PFSK-1 (cell line): ENCODE results near the gene SLC39A10.

Source experiments
- POLR2AphosphoS5 ChIP-seq: IDR thresholded peaks from 2 replicates; pipeline ENCODE4 v1.6.1; 2012; ENCODE audit warnings: low read depth, mild to moderate bottlenecking, control low read depth, low read length, moderate library complexity
- SIN3A ChIP-seq: IDR thresholded peaks from 2 replicates; pipeline ENCODE4 v1.6.1; 2012; ENCODE audit warnings: mild to moderate bottlenecking, low read length, moderate library complexity, borderline replicate concordance; ENCODE audit not compliant: insufficient read depth
- TAF1 ChIP-seq: IDR thresholded peaks from 2 replicates; pipeline ENCODE4 v1.6.1; 2012; ENCODE audit warnings: low read length, control low read depth, borderline replicate concordance; ENCODE audit not compliant: insufficient read depth
- TF ChIP-seq, protein P1 (sequence below), 2 experiments: IDR thresholded peaks; 2 replicates each; pipeline versions ENCODE4 v1.6.1 to v1.8.0; 2011 to 2012; ENCODE audit warnings: low read depth in 2 of 2, low read length in 2 of 2, control low read depth in 1 of 2, inconsistent platforms in 1 of 2, mild to moderate bottlenecking in 1 of 2, moderate library complexity in 1 of 2; ENCODE audit not compliant: insufficient read depth in 1 of 2

DNA sequence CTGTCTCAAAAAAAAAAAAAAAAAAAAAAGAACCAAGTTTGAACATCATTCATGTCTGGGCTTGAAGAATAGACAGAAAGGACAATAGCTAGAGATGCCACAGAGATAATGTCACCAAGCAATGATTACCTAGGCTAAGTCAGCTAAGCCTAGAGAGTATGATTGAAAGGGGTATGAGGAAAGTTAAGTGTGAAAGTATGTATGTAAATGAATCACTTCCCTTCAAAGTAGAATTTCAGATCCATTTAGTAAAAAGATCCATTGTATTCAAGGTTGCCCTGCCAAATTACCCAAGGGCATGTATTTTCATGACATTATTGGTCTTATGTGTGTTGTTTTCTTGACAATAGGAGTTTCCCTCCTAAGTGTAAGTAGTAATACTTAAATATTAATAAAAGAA, 34.1 kb upstream of the SLC39A10 start:
- TF ChIP-seq SIN3A (no peak), POLR2AphosphoS5 (no peak), TAF1 (no peak)
- TF ChIP-seq, protein P1, sequence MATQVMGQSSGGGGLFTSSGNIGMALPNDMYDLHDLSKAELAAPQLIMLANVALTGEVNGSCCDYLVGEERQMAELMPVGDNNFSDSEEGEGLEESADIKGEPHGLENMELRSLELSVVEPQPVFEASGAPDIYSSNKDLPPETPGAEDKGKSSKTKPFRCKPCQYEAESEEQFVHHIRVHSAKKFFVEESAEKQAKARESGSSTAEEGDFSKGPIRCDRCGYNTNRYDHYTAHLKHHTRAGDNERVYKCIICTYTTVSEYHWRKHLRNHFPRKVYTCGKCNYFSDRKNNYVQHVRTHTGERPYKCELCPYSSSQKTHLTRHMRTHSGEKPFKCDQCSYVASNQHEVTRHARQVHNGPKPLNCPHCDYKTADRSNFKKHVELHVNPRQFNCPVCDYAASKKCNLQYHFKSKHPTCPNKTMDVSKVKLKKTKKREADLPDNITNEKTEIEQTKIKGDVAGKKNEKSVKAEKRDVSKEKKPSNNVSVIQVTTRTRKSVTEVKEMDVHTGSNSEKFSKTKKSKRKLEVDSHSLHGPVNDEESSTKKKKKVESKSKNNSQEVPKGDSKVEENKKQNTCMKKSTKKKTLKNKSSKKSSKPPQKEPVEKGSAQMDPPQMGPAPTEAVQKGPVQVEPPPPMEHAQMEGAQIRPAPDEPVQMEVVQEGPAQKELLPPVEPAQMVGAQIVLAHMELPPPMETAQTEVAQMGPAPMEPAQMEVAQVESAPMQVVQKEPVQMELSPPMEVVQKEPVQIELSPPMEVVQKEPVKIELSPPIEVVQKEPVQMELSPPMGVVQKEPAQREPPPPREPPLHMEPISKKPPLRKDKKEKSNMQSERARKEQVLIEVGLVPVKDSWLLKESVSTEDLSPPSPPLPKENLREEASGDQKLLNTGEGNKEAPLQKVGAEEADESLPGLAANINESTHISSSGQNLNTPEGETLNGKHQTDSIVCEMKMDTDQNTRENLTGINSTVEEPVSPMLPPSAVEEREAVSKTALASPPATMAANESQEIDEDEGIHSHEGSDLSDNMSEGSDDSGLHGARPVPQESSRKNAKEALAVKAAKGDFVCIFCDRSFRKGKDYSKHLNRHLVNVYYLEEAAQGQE (IDR thresholded peaks at IDR 0.05; ENCODE audit: insufficient read depth in 1 of 2, low read depth in 2 of 2, low read length in 2 of 2), result no peak
